HG02943 (cell line): ENCODE data around the gene HDAC5.
"Not testable (repeated sequence)": the region's sequence is repeated elsewhere in the genome, so short reads cannot be mapped to it uniquely, and the experiment has no call there.

Experiments
- ATAC-seq: cut with Tn5 transposase; IDR thresholded peaks from one replicate; pipeline ENCODE4 v1.9.1; 2021; ENCODE audit warnings: mild to moderate bottlenecking, low read depth, moderate library complexity; ENCODE audit not compliant: unreplicated experiment

The HDAC5 gene

DNA sequence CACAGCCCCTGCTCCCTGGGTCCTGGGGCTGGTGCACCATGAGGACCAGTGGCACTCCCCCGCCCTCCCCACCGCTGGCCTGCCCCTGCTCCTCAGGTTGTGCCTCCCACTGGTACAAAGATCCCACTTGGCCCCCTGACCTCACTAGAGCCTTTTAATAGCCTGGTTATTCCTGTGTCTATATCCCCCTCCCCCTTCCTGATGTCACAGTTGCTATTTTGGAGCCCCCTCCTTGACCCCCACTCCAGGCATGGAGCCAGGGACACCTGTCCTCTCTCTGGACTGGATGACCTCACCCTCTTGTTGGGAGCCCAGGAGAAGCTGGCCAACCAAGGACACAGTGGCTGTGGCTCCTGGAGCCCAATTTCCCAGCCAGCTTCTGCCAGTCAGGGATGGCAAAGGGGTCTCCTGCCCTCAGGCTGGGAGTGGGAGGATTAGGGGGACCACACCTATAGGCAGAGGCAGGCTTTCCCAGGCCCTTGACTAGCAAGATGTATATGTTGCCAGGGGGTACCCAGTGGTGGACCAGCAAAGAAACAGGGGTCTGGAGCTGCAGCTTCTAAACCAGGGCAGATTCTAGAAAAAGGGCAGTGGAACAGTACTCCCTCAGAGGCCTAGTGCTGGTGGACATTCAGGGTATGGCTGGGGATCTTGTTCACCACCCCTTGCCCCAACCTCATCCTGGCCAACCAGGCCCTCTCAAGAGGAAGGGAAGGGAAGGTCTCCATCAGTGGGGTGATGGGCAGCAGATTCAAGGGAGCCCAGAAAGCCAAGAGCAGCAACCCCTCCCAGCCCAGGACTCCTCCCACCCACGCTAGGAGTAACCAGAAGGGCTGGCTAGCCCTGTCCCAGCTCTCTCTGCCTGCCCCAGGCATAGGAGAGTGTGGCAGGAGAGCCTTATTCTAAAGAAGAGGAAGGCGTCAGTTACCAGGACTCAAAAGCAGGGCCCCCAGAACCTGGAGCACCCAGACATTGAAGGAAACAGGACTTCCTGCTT lies 10.9 kb downstream of the HDAC5 start:
- no peak for ATAC-seq

DNA sequence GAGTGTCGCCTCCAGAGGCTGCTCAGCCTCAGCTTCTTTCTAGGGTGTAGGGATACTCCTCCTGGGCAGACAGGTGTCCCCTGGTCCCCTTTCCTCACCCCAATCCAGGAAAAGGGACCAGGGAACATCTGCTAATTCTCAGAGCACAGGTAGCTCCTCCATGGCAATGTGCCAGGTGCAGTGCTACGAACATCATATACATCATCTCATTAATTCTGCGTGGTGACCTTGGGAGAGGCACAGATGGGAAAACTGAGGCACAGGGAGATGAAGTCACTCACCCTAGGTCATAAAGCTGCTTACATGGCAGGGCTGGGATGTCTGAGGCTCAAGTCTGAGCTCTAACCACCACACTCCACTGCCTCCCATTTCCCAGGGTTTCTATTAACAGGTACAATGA lies 11.7 kb downstream of the HDAC5 start:
- no peak for ATAC-seq

DNA sequence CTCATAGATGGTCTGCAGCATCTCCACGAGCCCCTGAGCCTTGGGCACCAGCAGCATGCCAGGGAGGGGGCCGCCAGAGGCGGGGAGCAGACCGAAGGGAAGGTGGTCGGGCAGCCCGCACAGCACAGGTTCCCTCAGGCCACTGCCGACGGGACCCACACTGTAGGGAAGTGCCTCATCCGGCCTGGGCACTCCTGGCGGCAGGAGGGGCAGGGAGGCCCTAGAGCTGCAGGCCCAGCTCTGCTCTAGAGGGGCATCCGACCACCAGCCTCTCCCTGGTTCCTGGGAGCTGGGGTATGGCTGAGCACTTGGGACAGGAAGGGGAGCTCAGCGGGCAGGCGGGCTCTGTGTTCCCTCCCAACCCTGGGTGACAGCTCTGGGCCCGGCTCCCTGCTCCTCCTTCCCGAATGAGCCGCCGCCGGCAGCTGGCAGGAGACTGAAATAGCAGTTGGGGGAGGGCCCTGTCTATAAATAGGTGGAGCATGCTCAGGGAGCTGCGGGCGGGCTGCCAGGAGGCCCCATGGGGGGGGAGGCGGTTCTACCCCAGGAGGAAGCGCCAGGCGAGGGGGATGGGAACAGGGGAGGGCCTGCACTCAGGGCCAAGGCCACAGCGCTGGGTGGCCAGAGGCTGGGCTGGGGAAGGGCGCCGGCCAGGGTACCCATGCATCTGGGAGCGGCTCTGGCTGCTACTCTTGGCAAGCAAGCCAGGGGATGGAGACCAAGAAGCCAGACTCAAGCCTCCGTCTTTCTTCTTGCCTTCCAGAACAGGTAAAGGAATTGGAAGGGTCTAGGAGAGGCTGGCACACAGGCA lies 12.4 kb downstream of the HDAC5 start:
- peak; percentile 65 for ATAC-seq

DNA sequence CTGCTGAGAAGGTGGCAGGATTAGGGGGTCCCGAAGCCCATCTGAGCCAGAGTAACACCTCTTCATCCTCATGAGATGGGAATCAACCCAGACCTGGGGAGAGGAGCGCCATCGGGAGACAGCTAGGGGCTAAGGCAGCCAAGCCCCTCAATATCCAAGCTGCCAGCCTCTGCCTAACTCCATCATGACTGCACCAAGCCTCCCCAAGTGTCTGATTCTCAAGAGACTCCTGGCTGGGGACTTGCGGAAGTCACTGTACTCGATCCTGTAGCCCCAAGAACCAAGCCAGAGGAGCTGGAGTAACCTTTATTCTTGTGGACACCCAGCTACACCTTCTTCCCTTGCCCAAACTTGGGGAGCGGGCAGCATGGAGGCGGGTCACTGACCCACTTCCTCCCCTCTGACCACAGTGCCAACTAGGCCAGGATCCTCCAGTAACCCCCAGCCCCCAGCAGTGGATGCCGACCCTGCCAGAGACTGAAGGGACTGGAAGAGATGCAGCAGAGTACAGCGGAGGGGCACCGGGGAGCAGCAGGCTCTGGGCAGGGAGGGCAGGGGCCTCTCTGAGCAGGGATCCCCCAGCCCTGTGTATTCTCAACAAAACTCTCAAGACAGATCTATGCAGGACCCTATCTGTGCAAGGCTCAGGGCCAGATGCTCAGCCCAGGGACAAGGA lies 13.3 kb downstream of the HDAC5 start:
- no peak for ATAC-seq

DNA sequence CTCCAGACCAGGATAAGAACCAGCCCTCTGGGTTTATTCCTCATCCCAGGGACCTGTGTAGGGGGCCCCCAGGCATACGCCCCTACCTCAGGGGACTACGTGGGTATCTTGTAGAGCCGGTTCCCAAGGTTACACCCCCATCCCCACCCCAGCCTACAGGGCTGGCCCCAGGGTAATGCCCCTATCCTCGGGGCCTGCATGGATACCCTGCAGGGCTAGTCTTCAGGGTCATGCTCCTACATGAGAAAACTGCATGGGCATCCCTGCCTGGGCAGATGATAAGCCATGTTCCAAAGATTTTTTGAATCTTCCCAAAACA lies 14.2 kb downstream of the HDAC5 start:
- no peak for ATAC-seq

DNA sequence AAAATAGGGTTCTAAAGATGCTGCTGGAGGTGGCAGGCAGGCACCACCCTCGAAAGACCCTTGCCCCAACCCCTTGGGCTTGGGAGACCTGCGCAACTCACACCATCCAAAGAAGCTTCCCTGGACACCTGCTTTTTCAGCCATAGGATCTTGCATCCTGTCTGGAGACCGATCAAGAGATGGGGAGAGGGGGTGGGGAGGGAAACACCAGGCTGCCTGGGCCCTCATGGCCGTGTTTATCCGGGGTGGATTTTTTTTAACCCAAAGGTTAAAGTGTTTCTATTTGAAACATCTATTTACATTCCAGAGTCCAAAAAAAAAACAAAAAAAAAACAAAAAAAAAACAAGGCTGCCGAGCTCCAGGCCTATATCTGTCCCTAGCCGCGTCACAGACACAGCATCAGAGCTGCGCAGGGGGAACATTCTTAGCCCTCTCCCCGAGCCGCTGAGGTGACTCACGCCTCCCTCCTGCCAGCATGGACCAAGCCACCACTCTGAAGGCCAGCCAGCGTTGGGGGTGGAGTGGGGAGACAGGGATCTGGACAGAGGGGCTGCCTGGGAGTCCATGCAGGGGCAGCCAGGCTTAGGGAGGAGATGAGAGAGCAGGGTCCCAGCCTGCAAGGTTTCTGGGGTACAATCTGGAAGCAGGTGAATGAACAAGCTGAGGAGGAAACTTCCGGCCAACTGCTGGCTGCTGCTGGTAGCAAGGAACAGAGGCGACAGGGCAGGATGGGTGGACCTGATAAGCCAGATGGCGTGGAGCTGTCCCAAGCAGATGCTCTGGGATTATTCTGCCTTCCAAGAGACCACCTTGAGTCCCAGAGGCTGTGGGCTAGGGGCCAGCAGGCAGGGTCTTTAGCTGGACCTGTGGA lies 14.8 kb downstream of the HDAC5 start:
- ATAC-seq, result no peak

DNA sequence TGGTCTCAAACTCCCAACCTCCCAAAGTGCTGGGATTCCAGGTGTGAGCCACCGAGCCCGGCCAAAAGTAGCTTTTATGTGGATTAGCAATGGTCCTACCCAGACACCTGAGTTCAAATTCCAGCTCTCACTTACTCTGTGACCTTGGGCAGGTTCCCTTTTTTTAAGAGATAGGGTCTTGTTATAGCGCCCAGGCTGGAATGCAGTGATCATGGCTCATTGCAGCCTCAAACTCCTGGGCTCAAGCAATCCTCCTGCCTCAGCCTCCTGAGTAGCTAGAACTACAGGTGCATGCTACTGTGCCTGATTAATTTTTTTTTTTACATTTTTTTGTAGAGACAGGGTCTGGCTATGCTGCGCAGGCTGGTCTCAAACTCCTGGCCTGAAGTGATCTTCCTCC lies 16.6 kb downstream of the HDAC5 start:
- ATAC-seq, result no peak

DNA sequence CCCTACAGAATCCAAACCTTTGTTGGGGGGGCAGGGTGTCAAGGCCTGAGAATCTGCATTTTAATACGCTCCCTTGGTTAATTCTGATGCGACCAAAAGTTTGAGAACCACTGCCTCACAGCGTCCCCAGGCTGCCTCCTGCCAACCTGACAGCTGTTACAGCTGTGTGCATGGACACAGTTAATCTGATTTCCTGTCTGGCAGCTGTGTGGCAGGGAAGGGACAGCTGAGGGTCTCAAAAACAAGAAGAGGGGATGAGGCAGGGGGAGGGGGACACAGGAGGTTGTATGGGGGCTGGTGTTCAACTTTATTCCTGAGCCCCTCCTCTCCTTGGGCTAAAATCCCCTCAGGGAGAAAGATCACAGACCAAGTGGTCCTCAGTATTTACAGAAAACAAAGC lies 17.5 kb downstream of the HDAC5 start:
- ATAC-seq, result no peak

DNA sequence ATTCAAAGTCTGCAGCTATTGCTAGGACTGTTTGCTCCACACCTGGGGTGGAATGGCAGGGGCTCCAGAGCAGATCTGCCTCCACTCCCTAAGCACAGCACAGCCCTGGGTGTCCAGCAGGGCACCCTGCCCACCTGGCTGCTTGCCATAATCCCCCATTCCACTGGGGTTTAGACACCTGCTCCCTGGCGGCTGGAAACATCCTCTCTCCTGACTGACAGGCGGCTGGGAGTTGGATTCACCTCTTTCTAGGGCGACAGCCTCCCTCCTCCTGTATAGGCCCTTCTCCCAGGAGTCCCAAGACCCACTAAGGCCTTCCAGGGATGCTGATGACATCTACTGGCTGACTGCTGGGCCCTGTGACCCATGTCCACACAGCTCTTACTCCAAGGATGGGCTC lies 18.0 kb downstream of the HDAC5 start:
- no peak for ATAC-seq

DNA sequence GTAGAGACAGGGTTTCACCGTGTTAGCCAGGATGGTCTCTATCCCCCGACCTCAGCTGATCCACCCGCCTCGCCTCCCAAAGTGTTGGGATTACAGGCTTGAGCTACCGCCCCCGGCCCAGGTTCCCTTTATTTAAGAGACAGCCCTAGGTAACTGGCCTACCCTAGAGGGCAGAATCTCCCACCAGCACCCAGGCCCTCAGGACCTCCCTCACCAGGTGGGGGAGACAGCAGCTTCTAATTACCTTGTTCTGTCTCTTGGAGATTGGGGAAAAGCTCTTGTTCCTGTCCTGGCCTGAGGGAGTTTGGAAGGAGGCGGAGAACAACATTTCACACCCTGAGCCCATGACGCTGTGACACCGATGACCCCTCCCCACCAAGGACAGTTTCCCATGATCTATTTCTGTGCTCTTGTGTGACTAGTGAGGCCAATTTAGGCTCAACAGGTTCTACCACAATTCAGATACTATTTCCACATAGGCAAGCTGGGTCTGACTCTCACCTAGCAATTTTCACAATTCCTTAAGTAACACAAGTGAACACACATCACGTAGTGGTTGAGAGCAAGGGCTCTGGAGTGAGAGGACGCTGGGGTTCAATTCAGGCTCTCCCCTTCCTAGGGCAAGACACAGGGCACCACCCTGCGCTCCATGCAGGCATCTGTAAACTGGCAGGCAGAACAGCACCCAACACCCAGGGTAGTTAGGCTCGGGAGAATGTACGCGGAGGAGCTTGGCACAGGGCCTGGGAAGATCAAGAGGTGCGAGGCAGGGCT lies 20.4 kb downstream of the HDAC5 start:
- ATAC-seq, result no peak

DNA sequence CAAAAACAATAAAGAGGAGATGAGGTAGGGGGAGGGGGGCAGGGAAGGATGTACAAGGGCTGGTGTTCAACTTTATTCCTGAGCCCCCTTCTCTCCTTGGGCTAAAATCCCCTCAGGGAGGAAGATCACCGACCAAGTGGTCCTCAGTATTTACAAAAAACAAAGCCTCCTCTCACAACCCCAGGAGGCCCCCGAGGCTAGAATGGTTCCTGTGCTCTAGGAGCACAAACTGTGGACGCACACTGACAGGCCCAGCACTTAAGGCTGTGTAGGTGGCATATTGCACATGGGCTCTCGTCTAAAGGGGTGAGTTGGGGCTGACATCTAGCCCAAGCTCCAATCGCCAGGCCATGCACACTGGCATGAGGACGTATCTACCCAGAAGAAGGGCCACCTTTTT lies 21.6 kb downstream of the HDAC5 start:
- ATAC-seq, result not testable (repeated sequence)

DNA sequence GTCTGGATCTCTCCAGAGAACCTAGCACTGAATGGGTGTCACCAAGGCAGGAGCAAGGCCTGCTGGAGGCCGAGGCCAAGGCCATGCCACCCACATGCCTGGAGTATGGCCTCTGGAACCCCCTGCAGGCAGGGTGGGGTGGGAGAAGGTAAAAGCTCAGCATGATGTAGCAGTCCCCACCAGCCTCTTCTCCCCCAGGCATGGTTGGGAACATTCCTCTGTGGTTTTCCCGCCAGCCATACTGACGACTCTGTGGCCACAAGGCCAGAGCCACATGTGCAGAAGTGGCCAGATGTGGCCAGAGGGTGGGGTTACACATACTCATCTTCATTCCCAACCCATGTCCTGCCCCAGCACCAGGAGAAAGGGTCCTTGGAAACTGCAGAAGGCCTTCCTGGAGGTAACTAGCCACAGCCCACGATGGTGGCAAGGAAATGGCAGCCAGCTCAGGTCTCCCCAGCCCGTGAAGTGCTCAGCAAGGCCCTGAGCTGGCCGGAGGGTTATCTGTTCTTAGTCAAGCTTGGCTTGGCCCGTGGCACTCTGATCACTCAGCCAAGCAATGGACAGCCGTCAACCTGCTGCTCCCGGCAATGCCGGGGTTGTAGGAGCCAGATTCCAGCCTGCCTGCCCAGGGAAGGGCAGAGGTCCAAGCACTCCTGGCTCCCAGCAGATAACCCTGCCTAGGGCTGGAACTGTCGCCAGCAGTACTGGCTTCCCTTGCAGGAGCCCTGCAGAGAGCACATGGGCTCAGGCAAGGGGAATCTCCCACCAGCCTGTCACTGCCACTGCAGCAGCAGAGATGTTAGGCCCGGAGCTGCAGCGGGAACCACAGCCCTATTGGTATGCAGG lies 26.1 kb downstream of the HDAC5 start:
- ATAC-seq, result no peak

DNA sequence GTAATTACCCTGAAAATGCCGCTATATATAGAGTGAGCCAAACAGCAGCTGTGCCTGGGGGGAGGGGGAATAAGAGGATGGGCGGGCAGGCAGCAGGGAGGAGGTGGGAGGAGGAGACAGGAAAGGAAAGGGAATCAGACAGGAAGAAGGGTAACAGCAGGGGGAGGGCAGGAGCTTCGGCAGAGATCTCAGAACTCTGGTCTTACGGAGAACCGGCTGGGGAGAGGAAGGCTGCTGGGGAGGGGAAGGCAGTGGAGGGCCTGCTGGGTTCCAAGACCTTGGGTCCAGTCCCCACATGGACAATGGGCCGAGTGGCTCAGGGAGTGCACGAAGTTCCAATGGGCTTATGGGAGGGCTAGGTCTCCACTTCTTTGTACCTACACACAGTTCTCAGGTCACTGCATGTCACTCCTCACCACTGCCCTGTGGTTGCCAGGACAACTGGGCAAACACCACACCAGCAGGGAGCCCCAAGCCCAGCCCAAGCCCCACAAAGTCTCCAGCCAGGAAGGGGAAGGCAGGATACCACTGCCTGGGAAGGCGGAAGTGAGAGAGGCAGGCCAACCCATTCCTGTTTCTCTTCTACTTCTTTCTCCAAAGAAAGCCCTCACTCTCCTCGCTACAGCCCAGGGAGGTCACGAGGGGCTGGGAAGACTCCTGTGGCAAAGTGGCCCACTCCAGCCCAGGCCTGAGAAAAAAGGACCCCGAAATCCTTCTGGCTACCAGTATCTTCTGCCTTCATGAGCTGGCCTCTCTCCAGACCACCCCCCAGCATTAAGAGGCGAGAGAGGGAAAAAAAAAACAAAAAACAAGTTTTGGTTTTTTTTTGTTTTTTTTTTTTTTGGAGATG lies 27.6 kb downstream of the HDAC5 start:
- ATAC-seq, result no peak

DNA sequence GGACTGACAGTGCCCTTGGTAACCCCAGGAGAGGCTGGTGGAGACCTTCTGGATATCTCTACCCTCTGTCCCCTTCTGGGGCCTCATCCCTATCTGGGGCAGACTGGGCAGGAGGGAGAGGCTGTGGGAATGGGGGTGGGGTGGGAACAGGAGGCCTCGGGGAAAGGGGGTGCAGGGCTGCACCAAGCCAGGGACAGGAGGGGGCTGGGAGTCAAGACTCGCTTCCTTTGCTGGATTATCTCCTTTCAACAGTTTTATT lies 28.1 kb downstream of the HDAC5 start:
- ATAC-seq, result no peak

DNA sequence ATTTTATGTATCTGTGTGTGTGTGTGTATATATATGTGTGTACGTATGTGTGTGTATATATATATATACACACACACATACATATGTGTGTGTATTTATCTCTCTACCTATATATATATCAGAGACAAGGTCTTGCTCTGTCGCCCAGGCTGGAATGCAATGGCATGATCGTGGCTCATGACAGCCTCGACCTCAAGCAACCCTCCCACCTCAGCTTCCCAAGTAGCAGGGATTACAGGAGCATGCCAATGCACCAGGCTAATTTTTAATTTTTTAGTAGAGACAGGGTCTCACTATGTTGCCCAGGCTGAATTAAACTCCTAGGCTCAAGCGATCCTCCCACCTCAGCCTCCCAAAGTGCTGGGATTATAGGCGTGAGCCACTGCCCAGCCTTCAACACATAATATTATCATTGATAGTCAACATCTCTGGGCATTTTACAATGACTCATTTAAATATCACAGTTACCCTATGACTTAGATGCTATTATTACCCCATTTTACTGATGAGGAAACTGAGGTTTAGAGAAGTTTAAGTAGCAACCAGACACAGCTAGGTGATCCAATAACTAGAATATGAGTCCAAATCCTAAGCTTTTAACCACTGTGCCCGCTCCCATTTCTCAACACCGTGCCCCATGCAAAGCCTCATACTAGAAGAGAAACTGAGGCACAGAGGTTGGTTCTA lies 28.6 kb downstream of the HDAC5 start:
- no peak for ATAC-seq

DNA sequence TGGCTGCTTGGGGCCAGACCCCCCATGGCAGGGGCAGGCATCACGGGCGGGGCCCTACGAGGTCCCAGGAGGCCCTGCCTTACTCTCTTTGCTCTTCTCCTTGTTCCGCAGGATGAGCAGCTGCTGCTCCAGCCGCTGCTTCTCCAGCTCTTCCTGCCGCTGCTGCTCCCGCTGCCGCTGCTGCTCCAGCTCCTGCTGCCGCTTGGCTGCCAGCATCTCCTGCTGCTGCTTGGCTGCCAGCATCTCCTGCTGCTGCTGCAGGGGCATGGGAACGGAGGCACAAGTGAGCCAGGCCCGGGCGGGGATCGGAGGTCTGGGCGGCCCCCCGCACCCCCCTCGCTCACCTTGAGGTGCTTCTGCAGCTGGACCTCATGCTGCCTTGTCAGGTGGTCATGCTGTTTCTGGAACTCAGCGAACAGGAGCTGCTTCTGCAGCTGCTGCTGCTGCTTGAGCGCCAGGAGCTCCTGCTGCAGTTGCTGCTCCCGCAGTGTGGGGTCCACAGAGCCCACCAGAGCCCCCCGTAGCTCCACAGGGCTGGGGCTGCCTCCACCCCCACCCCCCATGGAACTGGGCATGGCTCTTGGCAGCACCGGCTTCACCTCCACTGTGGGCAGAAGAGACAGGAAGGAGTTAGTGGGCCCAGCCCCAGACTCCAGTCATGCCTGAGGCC lies 30.1 kb downstream of the HDAC5 start:
- ATAC-seq, result no peak

DNA sequence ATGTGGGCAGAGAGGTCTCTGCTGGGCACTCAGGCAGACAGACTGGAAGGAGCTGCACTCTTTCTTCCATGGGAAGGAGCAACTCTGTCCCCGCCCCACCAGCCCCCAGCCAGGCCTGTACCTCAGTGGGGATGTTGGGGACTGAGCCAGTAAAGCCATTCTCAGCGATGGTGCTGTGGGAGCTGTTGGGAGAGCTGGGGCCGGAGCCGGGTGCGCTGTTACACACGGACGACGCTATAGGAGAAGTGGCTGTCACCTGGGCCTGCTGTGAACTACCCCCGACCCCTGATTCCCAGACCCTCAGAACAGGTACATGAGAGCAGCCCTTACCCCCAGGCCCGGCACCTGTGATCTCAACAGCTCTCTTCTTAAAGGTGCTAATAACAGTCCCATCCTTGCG lies 31.4 kb downstream of the HDAC5 start:
- ATAC-seq, result no peak
